SJSA1 (cell line): ENCODE measurements around the gene P2RX3. TPM values are rescaled to one million over a fixed set of nuclear protein-coding genes. Genes with fewer than 3 reads are reported as not detected.

Source experiments
- DNase-seq, 2 experiments: peaks; one replicate each; pipeline ENCODE4 v3.0.0-alpha.2; 2015 to 2020; ENCODE audit warnings: low spot score in 2 of 2, low read depth in 1 of 2
- H3K27ac ChIP-seq: fragments of 250-450 bp; sonication (Bioruptor Pico); 2 replicates; pipeline ENCODE4 v1.5.1; 2020; ENCODE audit warnings: mild to moderate bottlenecking, moderate library complexity
- H3K27me3 ChIP-seq: fragments of 250-450 bp; sonication (Bioruptor Pico); replicated peaks from 2 replicates; pipeline ENCODE4 v1.5.1; 2020; ENCODE audit warnings: mild to moderate bottlenecking, moderate library complexity
- H3K36me3 ChIP-seq: fragments of 250-450 bp; sonication (Bioruptor Pico); 2 replicates; pipeline ENCODE4 v1.5.1; 2020; ENCODE audit warnings: mild to moderate bottlenecking
- H3K4me1 ChIP-seq: fragments of 250-450 bp; sonication (Bioruptor Pico); replicated peaks from 2 replicates; pipeline ENCODE4 v1.6.1; 2021; ENCODE audit warnings: mild to moderate bottlenecking
- H3K4me3 ChIP-seq: fragments of 250-450 bp; sonication (Bioruptor Pico); 2 replicates; pipeline ENCODE4 v1.5.1; 2020; ENCODE audit warnings: mild to moderate bottlenecking
- H3K9me3 ChIP-seq: fragments of 250-450 bp; sonication (Bioruptor Pico); replicated peaks from 2 replicates; pipeline ENCODE4 v1.5.1; 2020; ENCODE audit warnings: mild to moderate bottlenecking
- total RNA-seq: library from RNA; depleted of rRNA; stranded (reverse); fragments of >200 nt; shearing (Covaris generic); gene quantifications from 2 replicates; pipeline ENCODE4 v1.2.3, GENCODE V29; 2014

P2RX3 gene
- total RNA-seq, 1 experiment from 2014 or later: not detected

- Histone ChIP-seq H3K27ac (no peak overlapping the region), H3K9me3 (no peaks in the 10 kb centered on the region), H3K27me3 (0 out of 2 replicates have a peak, but pooled peaks cover 3% of the 10 kb centered on the region), H3K4me3 (no peak overlapping the region), H3K36me3 (no peaks in the 10 kb centered on the region), H3K4me1 (no peaks in the 10 kb centered on the region; the same call in 1 of the 2 replicates)
- no peak for DNase-seq
These were observed 3.2 kb downstream of the P2RX3 start for GRCh38 chr11:57341250-57341808.

GRCh38 chr11:57342702-57343101 is 4.5 kb downstream of the P2RX3 start:
- no peaks in the 10 kb centered on the region for H3K36me3 ChIP-seq
- no peaks in the 10 kb centered on the region for H3K4me1 ChIP-seq
- no peaks in the 10 kb centered on the region for H3K9me3 ChIP-seq
- DNase-seq: no peak
- 0 out of 2 replicates have a peak, but pooled peaks cover 3% of the 10 kb centered on the region for H3K27me3 ChIP-seq
- H3K4me3 ChIP-seq: no peak overlapping the region
- no peak overlapping the region for H3K27ac ChIP-seq

- H3K36me3 ChIP-seq: no peaks in the 10 kb centered on the region
- no peak for DNase-seq
These were observed 5.7 kb downstream of the P2RX3 start for GRCh38 chr11:57343825-57344224.

GRCh38 chr11:57344826-57345225 is 6.7 kb downstream of the P2RX3 start:
- Histone ChIP-seq H3K4me1 (no peaks in the 10 kb centered on the region), H3K9me3 (no peaks in the 10 kb centered on the region), H3K27me3 (0 out of 2 replicates have a peak, but pooled peaks cover 3% of the 10 kb centered on the region), H3K4me3 (no peak overlapping the region), H3K27ac (no peak overlapping the region), H3K36me3 (no peaks in the 10 kb centered on the region)
- no peak for DNase-seq

More at GRCh38 chr11:57343825-57344224, 5.7 kb downstream of the P2RX3 start:
- H3K27ac ChIP-seq: no peak overlapping the region
- no peaks in the 10 kb centered on the region for H3K9me3 ChIP-seq
- H3K27me3 ChIP-seq: 0 out of 2 replicates have a peak, but pooled peaks cover 3% of the 10 kb centered on the region
- H3K4me1 ChIP-seq: no peaks in the 10 kb centered on the region
- H3K4me3 ChIP-seq: no peak overlapping the region

GRCh38 chr11:57345555-57346211 is 7.5 kb downstream of the P2RX3 start:
- no peaks in the 10 kb centered on the region for H3K27me3 ChIP-seq
- no peak overlapping the region for H3K27ac ChIP-seq
- H3K36me3 ChIP-seq: no peaks in the 10 kb centered on the region
- H3K4me3 ChIP-seq: no peak overlapping the region
- no peaks in the 10 kb centered on the region for H3K9me3 ChIP-seq
- DNase-seq: peak; percentile 34 to 70
- H3K4me1 ChIP-seq: no peaks in the 10 kb centered on the region

- H3K4me1 ChIP-seq: no peaks in the 10 kb centered on the region
- no peak overlapping the region for H3K4me3 ChIP-seq
- H3K9me3 ChIP-seq: no peaks in the 10 kb centered on the region
- no peak overlapping the region for H3K27ac ChIP-seq
- no peaks in the 10 kb centered on the region for H3K36me3 ChIP-seq
- H3K27me3 ChIP-seq: no peaks in the 10 kb centered on the region; the same call in 1 of the 2 replicates
- DNase-seq: no peak
These were observed 9.2 kb downstream of the P2RX3 start for GRCh38 chr11:57347336-57347735.

- no peak for DNase-seq
- H3K27ac ChIP-seq: no peak overlapping the region
These were observed 9.9 kb downstream of the P2RX3 start for GRCh38 chr11:57348052-57348451.

GRCh38 chr11:57348636-57349313 is 10.6 kb downstream of the P2RX3 start:
- Histone ChIP-seq H3K36me3 (no peaks in the 10 kb centered on the region), H3K27ac (no peak overlapping the region), H3K4me1 (no peaks in the 10 kb centered on the region), H3K9me3 (no peaks in the 10 kb centered on the region), H3K4me3 (no peak overlapping the region), H3K27me3 (no peaks in the 10 kb centered on the region; the same call in 1 of the 2 replicates)
- no peak for DNase-seq

More at GRCh38 chr11:57348052-57348451, 9.9 kb downstream of the P2RX3 start:
- Histone ChIP-seq H3K36me3 (no peaks in the 10 kb centered on the region), H3K27me3 (no peaks in the 10 kb centered on the region; the same call in 1 of the 2 replicates), H3K9me3 (no peaks in the 10 kb centered on the region), H3K4me3 (no peak overlapping the region), H3K4me1 (no peaks in the 10 kb centered on the region)

GRCh38 chr11:57349491-57350274 is 11.5 kb downstream of the P2RX3 start:
- Histone ChIP-seq H3K36me3 (no peaks in the 10 kb centered on the region), H3K27ac (no peak overlapping the region), H3K27me3 (no peaks in the 10 kb centered on the region; the same call in 1 of the 2 replicates), H3K9me3 (no peaks in the 10 kb centered on the region), H3K4me3 (no peak overlapping the region), H3K4me1 (no peaks in the 10 kb centered on the region)
- DNase-seq: peak; percentile 36 to 56

GRCh38 chr11:57353036-57353435 is 14.9 kb downstream of the P2RX3 start:
- H3K4me3 ChIP-seq: no peak overlapping the region
- H3K27ac ChIP-seq: no peak overlapping the region
- H3K4me1 ChIP-seq: no peaks in the 10 kb centered on the region
- no peaks in the 10 kb centered on the region for H3K36me3 ChIP-seq
- H3K27me3 ChIP-seq: peaks cover 3% of the 10 kb centered on the region
- no peak for DNase-seq
- no peaks in the 10 kb centered on the region for H3K9me3 ChIP-seq

GRCh38 chr11:57353446-57353845 is 15.3 kb downstream of the P2RX3 start:
- no peak for DNase-seq
- Histone ChIP-seq H3K27me3 (peaks cover 6% of the 10 kb centered on the region), H3K36me3 (no peaks in the 10 kb centered on the region), H3K4me3 (no peak overlapping the region), H3K27ac (no peak overlapping the region), H3K4me1 (no peaks in the 10 kb centered on the region), H3K9me3 (no peaks in the 10 kb centered on the region)

- Histone ChIP-seq H3K4me1 (no peaks in the 10 kb centered on the region), H3K36me3 (no peaks in the 10 kb centered on the region), H3K27ac (no peak overlapping the region), H3K27me3 (peaks cover 6% of the 10 kb centered on the region), H3K4me3 (no peak overlapping the region), H3K9me3 (no peaks in the 10 kb centered on the region)
- no peak for DNase-seq
These were observed 15.7 kb downstream of the P2RX3 start for GRCh38 chr11:57353852-57354251.

- Histone ChIP-seq H3K27ac (no peak overlapping the region), H3K36me3 (no peaks in the 10 kb centered on the region), H3K27me3 (peaks cover 7% of the 10 kb centered on the region), H3K4me1 (no peaks in the 10 kb centered on the region), H3K9me3 (no peaks in the 10 kb centered on the region), H3K4me3 (no peak overlapping the region)
- DNase-seq: no peak
These were observed 16.5 kb downstream of the P2RX3 start for GRCh38 chr11:57354699-57355098.
